Osteocyte (in vitro differentiated cells): ENCODE measurements around the gene RBM39. TPM values are rescaled to one million over a fixed set of nuclear protein-coding genes. Genes with fewer than 3 reads are reported as not detected.
A peak's percentile ranks its signal among the peaks of the same experiment; 100 is the strongest.
"Not testable (repeated sequence)": the region's sequence is repeated elsewhere in the genome, so short reads cannot be mapped to it uniquely, and the experiment has no call there.

ENCODE experiments used
- DNase-seq: peaks from one replicate; pipeline ENCODE4 v3.0.0; 2021; ENCODE audit warnings: mixed read lengths; ENCODE audit not compliant: unreplicated experiment; ENCODE audit errors: extremely low spot score
- H3K27ac Mint-ChIP-seq: one replicate; pipeline ENCODE4 v1.8.0; 2021; ENCODE audit warnings: mild to moderate bottlenecking, mixed read lengths; ENCODE audit not compliant: unreplicated experiment
- H3K27me3 Mint-ChIP-seq: one replicate; pipeline ENCODE4 v1.8.0; 2021; ENCODE audit warnings: mixed read lengths; ENCODE audit not compliant: unreplicated experiment
- H3K36me3 Mint-ChIP-seq: one replicate; pipeline ENCODE4 v1.8.0; 2021; ENCODE audit warnings: mixed read lengths; ENCODE audit not compliant: unreplicated experiment
- H3K4me1 Mint-ChIP-seq: one replicate; pipeline ENCODE4 v1.8.0; 2021; ENCODE audit warnings: mixed read lengths; ENCODE audit not compliant: unreplicated experiment
- H3K4me3 Mint-ChIP-seq: one replicate; pipeline ENCODE4 v1.8.0; 2021; ENCODE audit warnings: mild to moderate bottlenecking, moderate library complexity, mixed read lengths; ENCODE audit not compliant: unreplicated experiment
- H3K9me3 Mint-ChIP-seq: one replicate; pipeline ENCODE4 v1.8.0; 2021; ENCODE audit warnings: mixed read lengths; ENCODE audit not compliant: unreplicated experiment
- total RNA-seq: library from RNA; stranded (reverse); gene quantifications from 2 replicates; pipeline ENCODE4 v1.2.1, GENCODE V29; 2021
- TF ChIP-seq, protein P1 (sequence below): fragments of 200-600 bp; sonication (generic); IDR thresholded peaks from 2 replicates; pipeline ENCODE4 v1.5.0; 2021; ENCODE audit warnings: antibody characterized with exemption, mild to moderate bottlenecking, moderate library complexity

Gene RBM39
- total RNA-seq, 1 donor from 2014 or later, result 329 TPM

- H3K9me3 Mint-ChIP-seq, result no peaks in the 10 kb centered on the region
- H3K27ac Mint-ChIP-seq, result no peak overlapping the region
- DNase-seq, result no peak
- no peak overlapping the region for H3K4me3 Mint-ChIP-seq
- H3K4me1 Mint-ChIP-seq, result peaks cover 2% of the 10 kb centered on the region
- peaks cover 53% of the 10 kb centered on the region for H3K36me3 Mint-ChIP-seq
- TF ChIP-seq, protein P1, sequence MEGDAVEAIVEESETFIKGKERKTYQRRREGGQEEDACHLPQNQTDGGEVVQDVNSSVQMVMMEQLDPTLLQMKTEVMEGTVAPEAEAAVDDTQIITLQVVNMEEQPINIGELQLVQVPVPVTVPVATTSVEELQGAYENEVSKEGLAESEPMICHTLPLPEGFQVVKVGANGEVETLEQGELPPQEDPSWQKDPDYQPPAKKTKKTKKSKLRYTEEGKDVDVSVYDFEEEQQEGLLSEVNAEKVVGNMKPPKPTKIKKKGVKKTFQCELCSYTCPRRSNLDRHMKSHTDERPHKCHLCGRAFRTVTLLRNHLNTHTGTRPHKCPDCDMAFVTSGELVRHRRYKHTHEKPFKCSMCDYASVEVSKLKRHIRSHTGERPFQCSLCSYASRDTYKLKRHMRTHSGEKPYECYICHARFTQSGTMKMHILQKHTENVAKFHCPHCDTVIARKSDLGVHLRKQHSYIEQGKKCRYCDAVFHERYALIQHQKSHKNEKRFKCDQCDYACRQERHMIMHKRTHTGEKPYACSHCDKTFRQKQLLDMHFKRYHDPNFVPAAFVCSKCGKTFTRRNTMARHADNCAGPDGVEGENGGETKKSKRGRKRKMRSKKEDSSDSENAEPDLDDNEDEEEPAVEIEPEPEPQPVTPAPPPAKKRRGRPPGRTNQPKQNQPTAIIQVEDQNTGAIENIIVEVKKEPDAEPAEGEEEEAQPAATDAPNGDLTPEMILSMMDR, result no peak
- H3K27me3 Mint-ChIP-seq, result no peaks in the 10 kb centered on the region
These were observed 20.4 kb downstream of the RBM39 start for GRCh38 chr20:35721621-35722020.

- Mint-ChIP-seq H3K4me3 (no peak overlapping the region), H3K27me3 (no peaks in the 10 kb centered on the region), H3K27ac (no peak overlapping the region), H3K4me1 (peaks cover 2% of the 10 kb centered on the region), H3K36me3 (peaks cover 51% of the 10 kb centered on the region), H3K9me3 (no peaks in the 10 kb centered on the region)
- no peak for DNase-seq
- TF ChIP-seq, protein P1, result no peak
These were observed 20.8 kb downstream of the RBM39 start for GRCh38 chr20:35721219-35721618.

GRCh38 chr20:35720165-35721123 lies 21.6 kb downstream of the RBM39 start:
- Mint-ChIP-seq H3K36me3 (peaks cover 52% of the 10 kb centered on the region), H3K4me3 (no peak overlapping the region), H3K4me1 (peaks cover 2% of the 10 kb centered on the region), H3K27ac (no peak overlapping the region), H3K9me3 (no peaks in the 10 kb centered on the region), H3K27me3 (no peaks in the 10 kb centered on the region)
- no peak for DNase-seq
- TF ChIP-seq, protein P1, result no peak

DNA sequence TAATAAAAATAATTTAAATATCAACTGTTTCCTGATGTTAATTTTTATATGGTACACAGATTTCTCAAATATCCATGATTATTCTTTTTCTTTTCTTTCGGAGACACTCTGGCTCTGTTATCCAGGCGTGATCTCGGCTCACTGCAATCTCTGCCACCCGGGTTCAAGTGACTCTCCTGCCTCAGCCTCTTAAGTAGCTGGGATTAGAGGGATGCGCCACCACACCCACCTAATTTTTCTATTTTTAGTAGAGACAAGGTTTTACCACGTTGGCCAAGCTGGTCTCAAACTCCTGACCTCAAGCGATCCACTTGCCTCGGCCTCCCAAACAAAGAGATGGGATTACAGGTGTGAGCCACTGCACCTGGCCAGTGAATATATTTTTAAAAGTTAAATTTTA lies 22.3 kb downstream of the RBM39 start:
- peaks cover 2% of the 10 kb centered on the region for H3K4me1 Mint-ChIP-seq
- no peaks in the 10 kb centered on the region for H3K9me3 Mint-ChIP-seq
- no peak for DNase-seq
- H3K27me3 Mint-ChIP-seq, result no peaks in the 10 kb centered on the region
- peaks cover 54% of the 10 kb centered on the region for H3K36me3 Mint-ChIP-seq
- TF ChIP-seq, protein P1, result no peak
- H3K27ac Mint-ChIP-seq, result no peak overlapping the region
- no peak overlapping the region for H3K4me3 Mint-ChIP-seq

DNA sequence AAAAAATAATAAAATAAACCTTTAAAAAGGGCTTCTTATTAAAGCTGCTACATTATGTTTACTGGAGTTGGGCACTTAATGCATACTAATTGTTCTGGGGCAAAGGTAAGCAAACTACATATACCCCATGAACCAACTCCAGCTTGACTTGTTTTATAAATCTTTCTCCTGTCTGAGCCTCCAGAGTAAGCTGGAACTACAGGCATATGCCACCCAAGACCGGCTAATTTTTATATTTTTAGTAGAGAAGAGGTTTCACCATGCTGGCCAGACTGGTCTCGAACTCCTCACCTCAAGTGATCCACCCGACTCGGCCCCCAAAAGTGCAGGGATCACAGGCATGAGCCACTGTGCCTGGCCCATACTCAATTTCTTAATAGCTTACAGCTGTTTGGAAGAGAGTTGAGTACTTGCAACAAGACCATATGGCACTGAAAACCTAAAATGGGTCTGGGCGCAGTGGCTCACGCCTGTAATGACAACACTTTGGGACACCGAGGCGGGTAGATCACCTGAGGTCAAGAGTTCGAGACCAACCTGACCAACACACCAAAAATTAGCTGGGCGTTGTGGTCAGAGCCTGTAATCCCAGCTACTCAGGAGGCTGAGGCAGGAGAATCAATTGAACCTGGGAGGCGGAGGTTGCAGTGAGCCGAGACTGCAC lies 23.0 kb downstream of the RBM39 start:
- Mint-ChIP-seq H3K27ac (no peak overlapping the region), H3K9me3 (no peaks in the 10 kb centered on the region), H3K36me3 (peaks cover 53% of the 10 kb centered on the region), H3K4me3 (no peak overlapping the region), H3K27me3 (no peaks in the 10 kb centered on the region), H3K4me1 (peaks cover 2% of the 10 kb centered on the region)
- peak; percentile 64 for DNase-seq
- TF ChIP-seq, protein P1, result no peak

DNA sequence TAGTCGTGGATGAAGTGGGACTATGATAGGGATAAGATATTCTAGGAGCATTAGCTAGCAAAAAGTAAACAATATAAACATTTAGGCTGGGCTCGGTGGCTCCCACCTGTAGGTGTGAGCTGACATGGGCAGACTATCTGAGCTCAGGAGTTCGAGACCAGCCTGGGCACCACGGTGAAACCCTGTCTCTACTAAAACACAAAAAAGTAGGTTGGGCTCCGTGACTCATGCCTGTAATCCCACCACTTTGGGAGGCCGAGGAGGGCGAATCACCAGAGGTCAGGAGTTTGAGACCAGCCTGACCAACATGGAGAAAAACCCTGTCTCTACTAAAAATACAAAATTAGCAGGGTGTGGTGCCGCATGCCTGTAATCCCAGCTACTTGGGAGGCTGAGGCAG lies 23.7 kb downstream of the RBM39 start:
- not testable (repeated sequence) for DNase-seq, H3K4me1 Mint-ChIP-seq, H3K27me3 Mint-ChIP-seq, H3K27ac Mint-ChIP-seq, H3K4me3 Mint-ChIP-seq, H3K9me3 Mint-ChIP-seq
- H3K36me3 Mint-ChIP-seq, result peaks cover 54% of the 10 kb centered on the region
